Left ventricle myocardium superior (tissue), 1 donor: ENCODE data around the gene ABCA6. TPM values are rescaled to one million over a fixed set of nuclear protein-coding genes. Genes with fewer than 3 reads are reported as not detected.
A peak's percentile ranks its signal among the peaks of the same experiment; 100 is the strongest.
"Not testable (repeated sequence)": the region's sequence is repeated elsewhere in the genome, so short reads cannot be mapped to it uniquely, and the experiment has no call there.

ENCODE experiments used
- ATAC-seq: fragments of 200-7000 bp; cut with Tn5 transposase; one replicate; pipeline ENCODE4 v1.9.1; 2020; ENCODE audit warnings: mild to moderate bottlenecking, moderate library complexity
- DNase-seq: peaks from one replicate; pipeline ENCODE4 v3.0.0-alpha.2; 2020
- intact Hi-C: fragments of 100-400 bp; cut with micrococcal nuclease; formaldehyde crosslinking; loops from one replicate; pipeline ENCODE4 v1.11.0; 2022
- long read RNA-seq: library from polyadenylated mRNA; unstranded; transcript quantifications from one replicate; pipeline ENCODE4 v2.0.0, GENCODE V29; 2021
- total RNA-seq: library from RNA; stranded (reverse); fragmentation: NEBNext Ultra II Directional; extraction: Animal tissue kit (Norgen Biotek cat#: 25700); gene quantifications from one replicate; pipeline ENCODE4 v1.2.1, GENCODE V29; 2021
- donor health status: DM: no; HTN: yes; CAD: no; lungs with severe emphysema.

ABCA6 gene, protein sequence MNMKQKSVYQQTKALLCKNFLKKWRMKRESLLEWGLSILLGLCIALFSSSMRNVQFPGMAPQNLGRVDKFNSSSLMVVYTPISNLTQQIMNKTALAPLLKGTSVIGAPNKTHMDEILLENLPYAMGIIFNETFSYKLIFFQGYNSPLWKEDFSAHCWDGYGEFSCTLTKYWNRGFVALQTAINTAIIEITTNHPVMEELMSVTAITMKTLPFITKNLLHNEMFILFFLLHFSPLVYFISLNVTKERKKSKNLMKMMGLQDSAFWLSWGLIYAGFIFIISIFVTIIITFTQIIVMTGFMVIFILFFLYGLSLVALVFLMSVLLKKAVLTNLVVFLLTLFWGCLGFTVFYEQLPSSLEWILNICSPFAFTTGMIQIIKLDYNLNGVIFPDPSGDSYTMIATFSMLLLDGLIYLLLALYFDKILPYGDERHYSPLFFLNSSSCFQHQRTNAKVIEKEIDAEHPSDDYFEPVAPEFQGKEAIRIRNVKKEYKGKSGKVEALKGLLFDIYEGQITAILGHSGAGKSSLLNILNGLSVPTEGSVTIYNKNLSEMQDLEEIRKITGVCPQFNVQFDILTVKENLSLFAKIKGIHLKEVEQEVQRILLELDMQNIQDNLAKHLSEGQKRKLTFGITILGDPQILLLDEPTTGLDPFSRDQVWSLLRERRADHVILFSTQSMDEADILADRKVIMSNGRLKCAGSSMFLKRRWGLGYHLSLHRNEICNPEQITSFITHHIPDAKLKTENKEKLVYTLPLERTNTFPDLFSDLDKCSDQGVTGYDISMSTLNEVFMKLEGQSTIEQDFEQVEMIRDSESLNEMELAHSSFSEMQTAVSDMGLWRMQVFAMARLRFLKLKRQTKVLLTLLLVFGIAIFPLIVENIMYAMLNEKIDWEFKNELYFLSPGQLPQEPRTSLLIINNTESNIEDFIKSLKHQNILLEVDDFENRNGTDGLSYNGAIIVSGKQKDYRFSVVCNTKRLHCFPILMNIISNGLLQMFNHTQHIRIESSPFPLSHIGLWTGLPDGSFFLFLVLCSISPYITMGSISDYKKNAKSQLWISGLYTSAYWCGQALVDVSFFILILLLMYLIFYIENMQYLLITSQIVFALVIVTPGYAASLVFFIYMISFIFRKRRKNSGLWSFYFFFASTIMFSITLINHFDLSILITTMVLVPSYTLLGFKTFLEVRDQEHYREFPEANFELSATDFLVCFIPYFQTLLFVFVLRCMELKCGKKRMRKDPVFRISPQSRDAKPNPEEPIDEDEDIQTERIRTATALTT (N-terminal part only)
- 21.5 TPM for total RNA-seq
- long read RNA-seq, partial matches to known transcripts: 4 of 7 reads
- long read RNA-seq, other reads (novel, unspliced or antisense): 3 of 7 reads

DNA sequence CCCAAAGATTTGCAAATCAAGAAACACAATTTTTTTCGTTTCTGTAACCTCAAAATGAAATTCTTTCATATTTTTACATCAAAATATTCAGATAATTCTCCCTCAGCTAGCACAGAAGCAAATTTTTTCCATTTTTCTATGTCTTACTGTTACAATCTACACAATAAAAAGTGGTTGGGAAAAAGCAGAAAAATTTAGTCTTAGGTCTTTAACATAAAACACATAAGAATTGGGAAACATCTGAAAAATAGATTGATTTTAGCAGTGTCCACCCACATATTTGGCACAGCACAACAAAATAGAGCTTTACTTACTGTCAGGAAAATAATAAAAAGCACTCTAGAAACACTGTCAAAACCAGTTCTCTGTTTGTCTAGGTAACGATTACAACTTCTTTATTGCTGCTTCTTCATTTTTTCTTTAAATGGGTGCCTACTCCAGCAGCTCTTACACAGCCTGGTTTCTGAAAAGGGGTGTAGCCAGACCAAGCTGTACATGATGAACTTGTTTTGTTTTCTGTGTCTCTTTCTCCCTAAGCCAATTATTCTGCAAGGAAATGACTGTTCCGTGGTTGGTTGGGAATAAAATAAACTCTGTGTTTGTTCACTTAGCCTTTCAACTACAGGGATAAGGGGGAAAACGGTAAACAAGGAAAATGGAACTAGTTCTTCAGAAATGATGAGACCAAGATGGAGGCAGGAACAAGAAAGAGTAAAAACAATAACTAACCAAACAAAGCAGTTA, at the start of gene ABCA6:
TSS of gene ABCA6 (minus strand) at position 465 of the 744 bp plus-strand sequence. CDS start 1,192 bp downstream, outside the sequence.
- ATAC-seq (peak; percentile 96), DNase-seq (no peak)
- intact Hi-C loops: no loop called here

- intact Hi-C loops: no loop called here
- DNase-seq (no peak), ATAC-seq (no peak)
Observed at GRCh38 chr17:69188796-69189195, 47.1 kb upstream of the ABCA6 start.

- DNase-seq (no peak), ATAC-seq (no peak)
- intact Hi-C loops: no loop called here
Observed at GRCh38 chr17:69188064-69188463, 46.4 kb upstream of the ABCA6 start.

GRCh38 chr17:69187294-69187693, 45.6 kb upstream of the ABCA6 start:
- DNase-seq: no peak
- ATAC-seq: no peak
- intact Hi-C loops: no loop called here

GRCh38 chr17:69179227-69179952, 37.7 kb upstream of the ABCA6 start:
- no peak for ATAC-seq
- intact Hi-C loops: no loop called here
- DNase-seq: no peak

DNA sequence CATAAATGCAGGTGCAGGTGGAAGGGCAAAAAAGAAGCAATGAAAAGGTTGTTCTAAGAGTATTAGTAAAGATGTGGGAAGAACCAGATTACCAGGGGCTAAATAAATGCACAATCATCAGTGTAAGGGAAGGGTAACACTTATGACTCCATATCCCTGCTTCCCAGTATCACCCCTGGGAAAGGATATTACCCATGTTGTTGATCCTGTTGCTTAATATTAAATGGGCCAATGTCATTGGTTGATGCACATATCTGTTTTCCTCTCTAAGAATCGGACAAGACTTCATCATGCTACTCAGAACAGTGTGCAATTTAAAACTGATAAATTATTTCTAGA, 34.7 kb upstream of the ABCA6 start:
- ATAC-seq: no peak
- no peak for DNase-seq
- intact Hi-C loops: no loop called here

DNA sequence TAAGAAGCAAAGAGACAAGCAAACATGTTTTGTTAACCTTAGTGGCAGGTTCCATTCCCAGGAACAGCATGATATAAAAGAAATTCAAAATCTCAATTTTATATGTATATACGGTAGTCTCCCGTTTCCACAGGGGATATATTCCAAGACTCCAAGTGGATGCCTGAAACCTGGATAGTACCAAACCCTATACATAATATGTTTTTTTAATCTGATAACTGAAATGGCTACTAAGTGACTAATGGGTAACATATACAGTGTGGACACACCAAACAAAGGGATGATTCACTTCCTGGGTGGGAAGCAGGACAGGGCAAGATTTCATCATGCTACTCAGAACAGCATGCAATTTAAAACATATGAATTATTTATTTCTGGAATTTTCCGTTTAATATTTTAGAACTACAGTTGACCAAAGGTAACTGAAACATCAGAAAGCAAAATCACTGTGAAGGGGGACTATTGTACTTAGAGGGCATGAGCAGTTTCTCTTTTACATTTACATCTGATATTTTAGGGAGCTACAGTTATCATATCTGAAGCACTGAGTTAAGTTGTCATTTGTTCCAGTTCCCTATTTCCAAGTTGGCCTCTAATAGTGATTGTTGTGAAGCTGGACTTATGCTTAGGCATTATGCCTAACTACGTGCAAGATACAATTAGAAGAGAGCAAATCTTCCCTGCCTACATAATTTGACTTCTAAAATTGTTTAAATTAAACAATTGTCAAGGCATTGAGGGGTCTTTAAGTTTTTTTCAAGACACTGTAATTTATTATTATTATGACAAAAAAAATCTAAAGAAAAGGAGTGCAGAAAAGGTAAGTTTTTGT, 34.1 kb upstream of the ABCA6 start:
- no peak for DNase-seq
- peak; percentile 56 for ATAC-seq
- intact Hi-C loops: no loop called here

DNA sequence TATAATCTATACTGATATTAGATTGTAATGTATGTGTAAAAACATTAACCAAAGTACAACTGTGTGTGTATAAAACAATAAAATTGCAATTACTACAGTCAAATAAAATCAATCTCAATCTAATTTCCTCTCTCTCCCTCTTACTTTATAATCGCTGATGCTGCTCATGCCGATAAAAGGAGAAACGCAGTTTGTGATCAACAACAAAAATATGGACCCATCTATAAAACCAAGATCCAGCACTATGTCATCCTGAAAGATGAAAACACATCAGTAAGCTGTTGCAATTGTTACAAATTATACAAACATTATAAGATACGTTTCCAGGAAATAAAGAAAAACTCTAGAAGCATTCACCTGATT, 33.5 kb upstream of the ABCA6 start:
- DNase-seq (no peak), ATAC-seq (no peak)
- intact Hi-C loops: no loop called here

GRCh38 chr17:69173118-69173517, 31.4 kb upstream of the ABCA6 start:
- intact Hi-C loops: no loop called here
- ATAC-seq (no peak), DNase-seq (no peak)

DNA sequence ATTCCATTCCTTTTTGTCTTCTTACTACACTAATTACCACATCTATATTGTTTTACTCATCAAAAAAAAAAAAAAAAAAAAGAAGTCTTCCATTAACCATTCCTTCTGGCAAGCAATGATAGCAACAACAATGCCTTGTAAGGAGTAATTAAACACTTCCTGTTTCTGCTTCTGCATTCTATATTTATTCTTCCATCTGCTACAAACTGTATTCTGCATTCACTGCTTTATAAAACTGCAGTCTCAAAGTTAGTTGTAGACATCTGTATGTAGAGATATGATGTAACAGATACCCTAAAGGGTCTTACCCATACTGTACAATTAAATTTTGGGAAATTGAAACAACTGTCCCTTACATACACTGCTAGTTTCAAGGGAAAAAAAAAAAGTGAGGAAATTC, 28.7 kb upstream of the ABCA6 start:
- intact Hi-C loops: no loop called here
- peak; percentile 42 for ATAC-seq
- no peak for DNase-seq

- DNase-seq, intact Hi-C loops, ATAC-seq: not testable (repeated sequence)
Observed at GRCh38 chr17:69168642-69169041, 26.9 kb upstream of the ABCA6 start.

DNA sequence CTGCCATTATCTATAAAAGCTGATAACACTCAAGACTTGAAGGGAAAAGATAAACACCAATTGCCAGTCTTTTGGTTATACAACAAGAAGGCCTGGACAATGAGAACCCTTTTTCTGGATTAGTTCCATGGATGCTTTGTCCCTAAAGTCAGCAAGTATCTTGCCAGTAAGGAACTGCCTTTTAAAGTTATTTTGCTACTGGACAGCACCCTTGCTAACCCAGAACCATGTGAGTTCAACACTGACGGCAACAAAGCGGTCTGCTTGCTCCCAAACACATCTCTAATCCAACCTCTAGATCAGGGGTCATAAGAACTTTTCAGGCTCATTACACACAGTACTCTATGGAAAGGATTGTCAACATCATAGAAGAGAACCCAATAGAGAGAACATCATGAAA, 25.3 kb upstream of the ABCA6 start:
- intact Hi-C loops: no loop called here
- DNase-seq (no peak), ATAC-seq (no peak)

- DNase-seq: no peak
- intact Hi-C loops: no loop called here
- ATAC-seq: no peak
Observed at GRCh38 chr17:69164206-69164605, 22.5 kb upstream of the ABCA6 start.

DNA sequence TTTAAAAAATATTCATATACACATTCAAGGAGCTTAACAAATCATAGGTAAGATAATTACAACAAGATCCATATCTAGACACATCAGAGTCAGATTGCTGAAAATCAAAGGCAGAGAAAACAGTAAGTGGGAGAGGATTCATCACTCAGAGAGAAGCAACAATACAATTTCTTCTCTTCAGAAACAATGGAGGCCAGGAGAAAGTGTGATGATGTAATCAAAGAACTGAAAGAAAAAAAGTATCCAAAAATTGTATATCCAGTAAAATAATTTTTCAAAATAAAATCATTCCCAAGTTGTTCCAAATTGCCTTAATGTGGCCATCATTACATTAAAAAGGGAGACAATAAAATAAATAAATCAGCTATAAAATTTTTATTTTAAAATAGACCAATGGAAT, 17.7 kb upstream of the ABCA6 start:
- intact Hi-C loops: no loop called here
- ATAC-seq: no peak
- no peak for DNase-seq

- intact Hi-C loops: no loop called here
- ATAC-seq (no peak), DNase-seq (no peak)
Observed at GRCh38 chr17:69154267-69154666, 12.6 kb upstream of the ABCA6 start.

- ATAC-seq: no peak
- DNase-seq: no peak
- intact Hi-C loops: no loop called here
Observed at GRCh38 chr17:69150333-69150732, 8.6 kb upstream of the ABCA6 start.

- no peak for ATAC-seq
- intact Hi-C loops: no loop called here
- DNase-seq: no peak
Observed at GRCh38 chr17:69147460-69147859, 5.8 kb upstream of the ABCA6 start.
